NCI-H128 (cell line): ENCODE data around the gene TBC1D2B.
A peak's percentile ranks its signal among the peaks of the same experiment; 100 is the strongest.
"Not testable (repeated sequence)": the region's sequence is repeated elsewhere in the genome, so short reads cannot be mapped to it uniquely, and the experiment has no call there.

ENCODE experiments used
- DNase-seq: peaks from one replicate; lab custom pipeline; 2025; ENCODE audit not compliant: unreplicated experiment; lab: John Stamatoyannopoulos, UW

TBC1D2B gene

DNA sequence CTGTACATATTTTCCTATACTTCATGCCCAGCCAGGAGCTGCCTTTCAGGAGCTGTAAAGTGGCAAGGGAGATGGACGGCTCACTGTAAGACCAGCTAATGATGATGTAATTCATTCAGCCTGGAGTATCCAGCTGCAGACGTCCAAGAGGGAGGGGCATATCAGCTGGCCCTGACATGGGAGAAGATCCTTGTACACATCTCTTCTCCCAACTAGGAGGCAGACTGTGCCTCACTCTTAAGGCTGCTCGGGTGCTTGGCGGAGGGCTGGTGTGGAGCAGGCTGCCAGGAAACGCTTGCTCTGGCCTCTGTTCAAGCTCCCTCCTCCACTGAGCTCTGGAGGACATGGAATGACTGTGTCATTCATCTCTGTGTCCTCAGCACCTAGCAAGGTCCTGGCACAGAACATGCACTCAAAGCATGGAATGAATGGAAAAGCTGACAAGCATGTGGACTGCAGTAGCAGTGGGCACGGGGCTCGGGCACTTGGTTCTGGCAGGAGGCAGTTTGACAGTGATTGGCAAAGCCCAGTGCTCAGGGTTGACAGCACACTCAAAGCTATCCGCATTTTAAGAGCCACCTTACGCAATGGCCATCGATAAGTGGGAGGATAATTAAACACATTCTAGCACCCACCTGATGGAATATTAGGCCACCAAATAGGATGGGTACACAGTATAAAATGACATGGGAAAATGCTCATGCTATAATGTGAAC, 72.4 kb downstream of the TBC1D2B start:
- DNase-seq = no peak

DNA sequence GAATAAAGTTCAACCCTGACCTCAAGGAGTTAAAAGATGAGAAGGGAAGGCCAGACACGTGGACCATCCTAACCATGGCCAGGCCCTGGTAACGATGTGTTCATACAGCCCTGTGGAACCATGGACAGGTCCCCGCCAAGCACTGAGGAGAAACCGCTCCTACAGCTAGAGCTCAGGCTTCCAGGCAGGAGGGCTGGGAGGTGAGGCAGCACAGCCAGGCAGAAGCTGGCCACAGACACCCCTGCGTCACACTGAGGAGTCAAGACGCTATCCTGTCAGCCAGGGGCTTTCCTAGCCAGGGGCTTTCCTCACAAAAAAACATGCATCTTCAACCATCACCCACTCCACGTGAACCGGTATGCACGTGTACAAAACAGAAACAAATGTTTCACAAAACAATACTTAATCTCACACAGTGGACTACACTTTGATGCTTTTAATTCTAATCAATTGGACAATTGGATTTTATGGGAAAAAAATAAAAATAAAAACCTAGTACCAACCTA, 73.2 kb downstream of the TBC1D2B start:
- DNase-seq = no peak

DNA sequence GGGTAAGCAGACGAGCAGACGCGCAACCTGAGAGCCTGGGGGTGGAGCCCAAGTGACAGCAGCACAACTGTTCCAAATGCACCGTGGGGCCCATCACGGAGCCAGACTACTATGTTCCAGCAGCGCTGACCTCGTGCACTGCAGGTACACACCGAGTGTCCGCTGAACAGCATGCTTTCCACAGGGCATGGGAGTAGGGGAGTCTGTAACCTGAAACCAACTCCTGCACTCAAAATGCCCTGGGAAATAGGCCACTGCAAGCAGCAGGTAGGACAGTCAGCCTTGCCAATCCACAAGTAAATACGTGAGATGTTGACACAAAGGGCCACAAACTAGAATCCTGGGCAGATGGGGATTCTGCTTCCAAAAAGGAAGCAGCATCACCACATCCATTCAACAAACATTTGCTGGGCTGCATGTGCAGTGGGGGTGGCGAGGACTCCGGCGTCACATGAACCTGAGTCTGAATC, 73.9 kb downstream of the TBC1D2B start:
- peak; percentile 0 for DNase-seq

DNA sequence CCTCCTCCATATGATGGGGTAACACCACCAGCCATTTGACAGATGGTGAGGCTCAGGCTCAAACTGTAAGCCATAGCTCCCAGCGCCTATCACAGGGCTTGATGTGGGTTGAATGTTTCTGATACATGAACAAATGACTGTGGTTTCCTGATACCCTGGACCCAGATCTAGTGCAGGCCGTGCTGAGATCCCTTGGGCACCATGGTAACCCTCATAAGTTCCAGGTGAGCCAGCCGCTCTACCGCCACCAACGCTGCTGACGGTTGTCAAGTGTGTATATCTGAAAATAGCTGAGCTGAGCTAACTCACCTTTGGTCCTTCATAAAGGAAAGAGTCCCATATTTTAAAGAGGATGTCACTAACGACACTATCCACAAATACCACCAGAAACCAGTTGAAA, 74.5 kb downstream of the TBC1D2B start:
- DNase-seq = no peak

DNA sequence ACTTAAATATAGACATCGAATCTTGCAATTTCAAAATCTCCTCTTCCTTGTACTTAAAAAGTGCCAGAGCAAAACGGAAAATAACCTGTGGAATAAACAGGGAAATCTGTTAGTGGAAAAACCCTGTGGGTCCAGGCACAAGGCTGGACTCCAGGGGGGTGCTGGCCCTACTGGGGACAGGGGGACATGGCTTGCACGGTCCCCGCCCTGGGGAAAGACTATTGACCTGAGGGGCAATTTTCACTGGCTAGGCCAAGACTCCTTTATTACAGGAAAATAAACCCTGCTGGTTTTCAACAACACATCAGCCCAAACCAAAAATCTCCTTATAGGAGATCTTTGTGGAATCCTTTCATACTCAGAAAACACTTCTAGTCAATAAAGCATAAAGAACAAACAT, 75.9 kb downstream of the TBC1D2B start:
- no peak for DNase-seq

DNA sequence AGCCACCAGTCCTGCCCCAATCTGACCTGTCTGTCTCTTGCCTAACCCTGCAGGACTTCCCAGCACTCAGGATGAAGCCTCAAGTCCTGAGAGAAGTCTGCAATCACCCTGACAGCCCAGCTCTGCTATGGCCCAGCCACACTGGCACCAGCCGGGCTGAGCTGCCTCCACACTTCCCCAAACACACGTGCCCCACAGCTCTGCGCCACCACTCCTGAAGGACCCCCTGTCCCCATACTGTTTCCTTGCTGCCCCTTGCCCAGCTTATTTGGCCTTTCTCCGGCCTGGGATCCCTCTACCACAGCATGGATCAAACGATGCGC, 76.6 kb downstream of the TBC1D2B start:
- no peak for DNase-seq

DNA sequence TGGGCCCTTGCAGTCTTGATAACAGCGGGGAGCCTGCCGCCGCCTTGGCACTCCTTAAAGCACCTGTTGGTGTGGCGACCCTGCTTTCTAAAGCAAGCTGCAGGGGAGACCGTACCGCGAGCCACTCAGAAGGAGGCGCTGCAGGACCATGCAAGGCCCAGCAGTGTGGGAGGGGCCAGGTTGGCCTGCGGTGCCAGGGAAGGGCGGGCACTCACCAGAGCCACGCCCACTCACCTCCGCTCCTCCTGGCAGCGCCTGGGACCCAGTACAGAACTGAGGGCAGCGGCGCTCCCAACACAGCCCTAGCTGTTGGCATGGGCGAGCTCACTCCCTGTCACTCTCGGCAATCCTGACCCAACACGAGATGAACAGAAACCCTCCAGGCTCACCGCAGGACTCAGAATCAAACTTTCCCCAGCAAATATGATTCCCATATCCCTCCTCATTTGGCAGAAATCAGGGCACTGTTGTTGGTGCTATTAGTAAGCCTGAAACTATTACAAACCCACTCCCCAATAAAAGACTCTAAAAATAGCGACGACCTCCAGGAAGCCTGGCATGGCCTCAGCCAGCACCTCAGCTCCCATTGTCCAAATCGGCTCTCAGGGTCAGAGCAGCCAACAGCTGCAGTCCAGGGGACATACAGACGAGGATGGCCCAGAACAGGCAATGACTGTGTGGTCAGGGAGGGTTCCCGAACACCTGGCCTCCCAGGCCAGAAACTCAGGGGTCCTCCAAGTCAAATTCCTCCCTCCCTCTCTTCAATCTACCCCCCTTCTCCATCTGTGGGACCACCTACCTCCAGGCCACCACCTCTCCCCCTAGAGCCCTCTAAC, 77.2 kb downstream of the TBC1D2B start:
- no peak for DNase-seq

DNA sequence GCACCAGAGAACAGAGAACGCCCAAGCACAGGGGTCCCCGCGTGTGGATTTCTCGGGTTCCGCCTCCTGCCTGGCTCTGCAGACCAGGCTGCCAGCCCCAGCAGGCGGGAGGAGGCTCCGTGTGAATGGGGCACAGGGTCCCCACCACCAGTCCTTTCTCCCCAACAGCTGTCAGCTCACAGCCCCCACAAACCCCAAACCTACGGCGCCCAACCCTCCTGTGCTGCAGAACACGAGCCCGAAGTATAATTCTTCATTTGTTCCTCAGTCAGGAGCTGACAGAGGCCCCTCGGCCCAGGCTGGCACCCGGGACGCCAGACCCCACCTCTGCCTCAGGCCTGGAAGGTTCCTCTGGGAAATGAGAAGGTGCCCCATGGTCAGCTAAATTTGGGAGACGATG, 78.0 kb downstream of the TBC1D2B start:
- no peak for DNase-seq

DNA sequence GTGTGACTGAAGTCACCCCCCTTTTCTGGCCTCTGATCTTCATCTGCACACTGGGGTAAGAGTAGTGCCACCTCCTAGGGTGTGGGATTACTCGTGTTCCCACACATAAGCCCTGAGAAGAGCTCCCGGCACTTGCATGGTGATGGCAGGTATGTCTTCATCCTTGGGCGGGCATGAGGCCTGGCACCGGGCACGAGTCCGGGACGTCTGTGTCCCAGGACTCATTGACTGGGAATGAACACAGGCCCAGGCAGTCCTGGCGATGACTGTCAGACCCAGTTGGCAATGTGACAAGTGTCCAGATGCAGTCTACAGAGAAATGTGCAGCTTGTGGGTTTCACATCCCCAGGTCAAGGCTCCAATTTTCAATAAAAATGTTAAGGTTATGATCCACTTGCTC, 78.9 kb downstream of the TBC1D2B start:
- DNase-seq = no peak

DNA sequence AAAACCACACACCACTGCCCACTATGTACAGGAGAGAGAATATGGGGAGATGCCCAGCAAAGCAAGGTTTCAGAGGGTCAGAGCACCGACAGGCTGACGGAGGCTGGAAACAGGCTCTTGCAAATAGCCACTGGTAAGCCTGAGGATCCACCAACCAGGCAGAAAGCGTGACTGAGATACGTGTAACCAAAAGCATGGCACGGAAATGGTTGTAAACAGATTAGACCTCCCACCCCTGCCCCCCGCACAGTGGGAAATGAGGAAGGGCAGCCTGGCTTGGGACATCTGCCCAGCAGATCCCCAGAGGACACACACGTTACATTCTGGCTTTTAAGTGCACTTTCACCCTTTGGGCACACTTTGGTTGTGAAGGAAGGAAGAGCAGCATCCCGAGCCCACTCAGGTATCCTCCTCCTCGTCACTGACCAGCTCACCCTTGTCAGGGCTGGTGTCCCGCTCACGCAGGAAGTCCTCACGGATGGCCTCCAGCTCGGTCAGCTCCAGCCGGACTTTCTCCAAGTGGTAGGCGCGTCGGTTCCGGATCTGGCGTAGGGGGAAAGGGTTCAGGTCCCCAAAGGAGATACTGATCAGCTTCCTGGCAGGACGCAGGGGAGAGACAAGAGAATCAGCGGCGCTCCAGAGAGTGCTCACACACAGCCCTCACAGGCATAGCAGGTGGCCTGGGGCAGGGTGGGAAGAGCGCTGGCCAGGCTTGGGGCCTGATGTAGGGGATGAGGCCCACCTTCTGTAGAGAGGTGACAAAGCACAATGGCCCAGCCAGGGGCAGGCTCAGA, 79.6 kb downstream of the TBC1D2B start:
- not testable (repeated sequence) for DNase-seq

DNA sequence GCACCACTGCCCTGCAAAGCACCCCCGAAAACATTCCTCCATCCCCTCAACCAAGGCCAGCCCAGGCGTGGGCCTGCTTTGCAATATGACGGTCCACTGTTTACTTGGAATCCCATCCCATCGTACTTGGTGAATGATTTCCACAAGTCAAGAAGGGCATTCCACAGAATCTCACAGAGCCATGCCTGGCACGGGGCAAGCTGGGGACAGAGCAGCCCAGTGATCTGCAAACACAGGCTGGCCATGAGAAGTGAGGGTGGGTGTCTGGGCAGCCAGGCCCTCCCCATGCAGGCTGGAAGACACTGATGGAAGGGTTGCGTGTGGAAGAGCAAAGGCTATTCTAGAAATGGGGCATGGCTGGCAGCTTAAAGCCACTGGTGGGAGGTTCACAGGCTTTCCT, 80.3 kb downstream of the TBC1D2B start:
- not testable (repeated sequence) for DNase-seq

DNA sequence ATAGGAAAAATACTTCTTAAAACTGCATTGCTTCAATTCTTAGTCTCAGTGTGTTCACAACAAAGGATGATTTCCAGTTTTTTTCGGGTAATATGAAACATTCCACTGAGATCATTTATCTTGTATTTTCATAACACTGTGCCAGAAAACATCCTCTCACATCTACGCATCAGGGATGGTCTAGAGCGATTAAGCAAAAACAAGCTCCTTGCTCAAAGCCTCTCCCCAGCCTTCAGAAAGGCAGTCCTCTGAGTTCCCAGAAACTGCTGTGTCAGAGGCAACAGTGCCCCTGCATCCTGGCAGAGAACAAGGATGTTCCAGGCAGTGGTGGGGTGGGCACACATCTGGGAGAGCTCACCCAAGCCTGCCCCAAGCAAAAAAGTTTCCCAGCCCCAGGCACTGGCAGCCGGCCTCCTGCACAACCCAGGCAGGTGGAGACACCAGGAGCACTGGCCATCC, 80.8 kb downstream of the TBC1D2B start:
- DNase-seq = not testable (repeated sequence)

DNA sequence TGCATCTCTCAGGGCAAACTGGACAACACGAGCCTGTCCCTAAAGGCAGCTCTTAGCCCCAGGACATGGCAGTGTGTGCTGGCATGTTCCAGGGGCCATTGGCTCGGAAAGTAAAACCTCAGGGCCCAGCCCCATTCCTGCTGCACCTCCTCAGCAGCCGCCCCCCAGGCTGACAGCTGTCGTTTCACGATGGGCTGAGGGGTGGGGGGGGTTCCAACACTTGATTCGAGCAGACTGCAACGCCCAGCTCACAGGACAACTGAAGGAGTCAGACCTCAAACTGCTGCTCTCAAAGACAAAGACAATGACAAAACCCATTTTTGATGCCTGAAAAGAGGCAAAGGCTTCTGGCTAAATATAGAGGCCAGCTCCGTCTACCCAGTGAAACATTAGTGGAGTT, 81.3 kb downstream of the TBC1D2B start:
- DNase-seq = not testable (repeated sequence)

DNA sequence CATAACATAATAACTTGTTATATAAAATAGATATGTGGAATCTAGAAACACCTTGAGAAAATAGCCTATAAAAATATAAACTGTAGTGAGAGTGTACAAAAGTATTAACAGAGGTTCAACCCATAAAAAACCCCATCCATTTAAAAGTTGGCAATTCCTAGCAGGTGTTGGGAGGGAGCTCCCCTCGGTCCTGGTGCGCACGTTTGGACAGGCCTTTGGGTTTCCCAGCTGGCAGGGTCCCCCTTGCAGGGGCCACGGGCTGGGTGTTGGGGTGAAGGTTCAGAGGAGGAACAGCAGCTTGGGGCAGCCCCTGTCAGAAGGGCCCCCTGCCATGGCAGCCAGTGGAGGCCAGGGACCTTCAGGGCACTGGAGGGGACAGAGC, 82.0 kb downstream of the TBC1D2B start:
- not testable (repeated sequence) for DNase-seq

DNA sequence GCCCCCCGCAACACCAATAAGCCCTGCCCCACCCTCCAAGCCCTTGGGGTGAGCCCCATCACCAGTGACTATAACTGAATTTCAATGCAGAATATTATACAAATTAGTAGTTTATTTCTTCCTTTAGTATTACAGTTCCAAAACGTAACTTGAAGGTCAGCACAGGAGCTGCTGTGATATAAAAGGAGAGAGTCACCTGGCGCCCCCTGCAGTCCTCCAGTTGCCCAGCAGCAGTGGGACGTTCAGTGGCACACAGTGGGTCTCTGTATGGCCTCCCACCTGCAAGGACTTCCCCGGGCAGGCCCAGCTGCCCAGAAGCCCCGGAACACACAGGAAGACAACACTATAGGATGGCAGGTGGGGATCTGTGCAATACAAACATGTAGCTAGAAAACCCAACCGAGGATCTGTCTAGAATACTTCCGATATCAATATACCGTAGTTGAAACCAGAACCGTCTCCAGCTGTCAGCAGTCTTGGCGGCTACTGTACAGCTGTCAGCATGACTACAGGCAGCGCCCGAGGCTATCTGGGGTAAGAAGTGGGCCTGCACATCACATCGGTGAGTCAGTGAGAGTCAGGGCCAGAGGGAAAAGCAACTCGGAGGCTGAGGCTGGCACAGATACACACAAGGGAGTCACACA, 82.5 kb downstream of the TBC1D2B start:
- DNase-seq = not testable (repeated sequence)

DNA sequence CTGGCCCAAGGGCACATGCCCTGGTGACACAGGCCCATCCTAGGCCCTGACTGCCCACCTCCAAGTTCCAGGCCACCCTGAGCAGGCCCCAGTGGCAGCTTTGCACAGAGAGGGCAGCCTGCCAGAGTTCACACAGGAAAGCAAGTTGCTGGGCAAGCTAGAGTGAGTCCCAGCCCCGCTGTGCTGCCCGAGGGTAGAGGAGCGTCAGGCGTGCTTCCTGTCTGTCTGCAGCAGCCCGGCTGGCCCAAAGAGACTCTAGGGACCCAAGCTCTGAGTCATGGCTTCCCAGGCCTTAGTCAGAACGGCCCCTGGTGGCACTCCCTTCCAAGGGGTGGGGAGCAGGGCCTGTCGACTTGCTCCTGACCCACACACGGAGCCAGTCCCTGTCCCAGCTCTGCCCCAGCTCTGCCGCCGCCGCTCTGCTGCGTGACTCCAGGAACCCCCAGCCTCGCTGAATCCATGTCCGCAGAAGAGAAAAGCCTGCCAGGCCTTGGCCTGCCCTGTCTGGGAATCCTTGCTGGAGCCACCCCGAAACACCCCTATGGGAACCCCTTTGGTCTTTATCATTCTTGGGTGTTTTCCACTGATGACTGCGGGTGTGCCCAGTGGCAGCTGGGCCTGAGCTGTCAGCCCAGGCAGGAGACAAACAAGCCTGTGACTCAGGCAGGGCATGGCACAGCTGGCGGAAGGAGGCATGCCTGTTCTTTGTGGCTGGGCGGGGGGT, 83.4 kb downstream of the TBC1D2B start:
- DNase-seq = not testable (repeated sequence)

DNA sequence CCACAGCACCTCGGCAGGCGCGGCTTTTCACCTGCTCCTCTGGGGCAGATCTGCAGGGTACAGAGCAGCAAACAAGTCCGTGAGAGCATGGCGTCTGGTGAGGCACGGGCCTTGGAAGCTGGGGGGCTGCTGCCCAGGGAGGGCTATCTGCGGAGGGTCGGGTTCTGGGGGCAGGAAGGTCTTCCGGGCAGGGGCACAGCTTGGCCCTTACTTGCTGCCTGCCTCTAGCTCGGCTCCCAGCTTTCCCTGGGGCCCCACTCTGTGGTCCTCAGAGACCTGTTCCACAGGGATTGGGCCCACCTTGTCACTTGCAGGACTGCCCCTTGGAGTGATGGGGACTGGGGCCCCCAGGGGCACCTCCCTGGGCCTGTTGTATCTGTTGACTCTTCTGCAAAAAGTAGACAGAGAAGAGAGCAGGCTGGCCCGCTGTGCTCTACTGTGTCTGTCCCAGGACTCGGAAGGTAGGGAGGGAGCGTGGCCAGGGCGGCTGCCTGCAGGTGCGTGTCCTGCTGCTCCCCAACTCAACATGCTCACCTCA, 84.1 kb downstream of the TBC1D2B start:
- DNase-seq = no peak

DNA sequence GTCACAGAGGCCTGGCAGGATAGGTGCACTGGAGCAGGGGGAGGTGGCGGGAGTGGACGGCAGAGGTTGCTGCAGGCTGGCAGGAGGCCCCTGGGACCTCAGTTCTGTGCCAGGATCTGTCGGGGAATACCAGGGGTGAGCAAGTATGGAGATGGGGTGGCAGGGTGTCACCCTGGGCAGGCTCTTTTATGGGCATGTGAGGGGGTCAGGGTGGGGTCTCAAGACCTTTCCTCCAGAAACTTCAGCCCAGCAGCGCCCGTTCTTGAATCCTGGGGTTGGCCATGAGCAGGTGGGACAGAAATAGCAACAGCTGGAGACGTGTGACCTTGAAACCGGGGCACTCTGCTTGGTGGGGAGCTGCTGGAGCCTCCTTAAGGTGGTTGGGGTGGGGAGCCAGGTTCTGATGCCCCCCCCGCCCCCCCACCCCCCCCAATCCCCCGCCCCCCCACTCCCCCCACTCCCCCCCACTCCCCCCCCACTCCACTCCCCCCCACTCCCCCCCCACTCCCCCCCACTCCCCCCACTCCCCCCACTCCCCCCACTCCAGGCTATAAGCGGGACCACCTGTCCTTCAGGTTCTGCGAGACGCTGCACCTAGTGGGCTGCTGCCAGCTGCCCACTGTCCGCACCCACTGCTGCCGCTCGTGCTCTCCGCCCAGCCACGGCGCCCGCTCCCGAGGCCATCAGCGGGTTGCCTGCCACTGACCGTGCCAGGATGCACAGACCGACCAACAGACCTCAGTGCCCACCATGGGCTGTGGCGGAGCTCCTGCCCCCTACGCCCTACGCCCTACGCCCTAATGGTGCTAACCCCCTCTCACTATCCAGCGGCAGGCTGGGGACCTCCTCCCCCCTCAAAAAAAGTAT, 84.9 kb downstream of the TBC1D2B start:
- no peak for DNase-seq

DNA sequence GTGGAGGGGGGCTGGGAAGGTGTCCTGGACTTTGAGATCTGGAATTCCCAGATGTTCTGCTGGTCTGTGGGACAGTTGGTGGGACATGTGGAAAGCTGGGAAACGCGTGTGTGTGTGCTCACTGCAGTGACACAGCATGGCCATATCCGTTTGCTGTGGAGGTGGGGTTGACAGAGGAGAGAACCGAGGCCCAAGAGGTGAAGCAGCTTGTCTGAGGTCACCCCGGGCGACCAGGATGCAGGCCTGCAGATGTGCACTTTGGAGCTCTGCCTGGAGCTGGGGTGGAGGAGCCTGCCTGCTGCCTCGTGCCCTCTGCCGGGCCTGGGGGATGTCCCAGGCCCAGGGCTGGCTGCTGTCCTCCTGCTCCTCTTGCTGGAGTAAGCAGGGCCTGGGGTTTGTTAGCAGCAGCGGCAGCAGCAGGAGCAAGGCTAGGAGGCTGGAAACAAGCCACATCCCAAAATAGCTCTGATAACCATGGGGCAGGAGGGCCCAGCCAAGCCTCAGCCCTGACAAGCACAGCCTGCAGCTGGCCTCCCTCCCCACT, 85.8 kb downstream of the TBC1D2B start:
- not testable (repeated sequence) for DNase-seq
